Measurements from ENCODE around the gene KERA.
"Not testable (repeated sequence)": the region's sequence is repeated elsewhere in the genome, so short reads cannot be mapped to it uniquely, and the experiment has no call there.

KERA gene, protein sequence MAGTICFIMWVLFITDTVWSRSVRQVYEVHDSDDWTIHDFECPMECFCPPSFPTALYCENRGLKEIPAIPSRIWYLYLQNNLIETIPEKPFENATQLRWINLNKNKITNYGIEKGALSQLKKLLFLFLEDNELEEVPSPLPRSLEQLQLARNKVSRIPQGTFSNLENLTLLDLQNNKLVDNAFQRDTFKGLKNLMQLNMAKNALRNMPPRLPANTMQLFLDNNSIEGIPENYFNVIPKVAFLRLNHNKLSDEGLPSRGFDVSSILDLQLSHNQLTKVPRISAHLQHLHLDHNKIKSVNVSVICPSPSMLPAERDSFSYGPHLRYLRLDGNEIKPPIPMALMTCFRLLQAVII

DNA sequence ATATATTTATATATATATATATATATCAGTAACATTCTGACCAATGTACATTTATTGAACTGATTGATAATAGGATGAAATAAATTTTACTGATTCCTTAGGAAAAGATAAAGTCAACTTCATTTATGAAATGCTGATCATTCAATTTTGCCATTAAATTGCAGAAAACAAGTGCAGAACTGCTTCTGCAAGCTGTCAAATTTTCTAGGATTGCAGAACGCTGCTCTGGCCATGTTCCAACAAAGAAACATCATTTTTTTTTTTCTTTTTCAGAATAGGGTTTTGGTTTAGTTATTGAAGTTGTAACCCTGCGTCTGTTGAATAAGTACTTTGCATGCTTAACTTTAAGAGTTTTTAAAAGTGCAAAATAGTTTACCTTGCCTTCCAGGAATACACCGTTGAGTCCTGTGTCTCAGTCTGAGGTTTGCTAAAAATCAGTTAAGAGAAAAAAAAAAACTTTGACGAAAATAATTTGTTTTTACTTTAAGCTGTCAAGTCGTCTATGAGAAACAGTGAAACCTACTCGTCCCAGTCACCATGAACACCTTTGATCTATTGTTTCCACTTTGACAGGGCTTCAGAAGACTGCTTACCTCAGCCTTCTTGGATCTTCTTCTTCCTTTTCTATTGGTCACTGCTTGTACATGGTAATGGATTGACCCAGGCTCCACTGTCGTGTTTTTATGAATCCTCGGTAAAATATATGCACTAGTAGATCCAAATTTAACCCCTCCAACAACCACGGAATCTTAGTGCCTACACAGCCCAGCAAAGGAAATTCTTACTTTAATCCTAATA is at the start of gene KERA:
Gene KERA, minus strand, starts transcription at position 657 of the 798 bp plus-strand sequence. CDS start 1,743 bp downstream, outside the sequence.
- in situ Hi-C loops (cut with HindIII; ENCODE audit: low sequenced_read_pairs), result no loop called here

DNA sequence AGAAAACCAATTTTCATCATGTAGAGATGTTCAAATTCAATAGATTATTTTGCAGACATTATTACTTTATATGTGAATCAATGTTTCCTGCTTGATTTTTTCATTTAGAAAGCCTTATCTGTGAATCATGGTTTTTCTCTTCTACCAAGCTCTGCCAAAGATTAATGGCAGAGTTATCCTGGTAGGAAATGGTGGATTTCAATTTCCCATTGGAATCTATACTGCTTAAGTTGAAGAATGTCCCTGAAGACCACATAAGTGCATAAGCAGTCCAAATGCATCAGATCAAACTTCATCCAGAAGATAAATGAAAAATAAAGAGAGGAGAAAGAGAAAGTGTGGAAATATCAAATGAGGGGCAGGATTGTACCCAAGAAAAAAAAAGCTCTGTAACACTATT is 48.5 kb upstream of the KERA start:
- in situ Hi-C loops (cut with HindIII; ENCODE audit: low sequenced_read_pairs), result no loop called here

DNA sequence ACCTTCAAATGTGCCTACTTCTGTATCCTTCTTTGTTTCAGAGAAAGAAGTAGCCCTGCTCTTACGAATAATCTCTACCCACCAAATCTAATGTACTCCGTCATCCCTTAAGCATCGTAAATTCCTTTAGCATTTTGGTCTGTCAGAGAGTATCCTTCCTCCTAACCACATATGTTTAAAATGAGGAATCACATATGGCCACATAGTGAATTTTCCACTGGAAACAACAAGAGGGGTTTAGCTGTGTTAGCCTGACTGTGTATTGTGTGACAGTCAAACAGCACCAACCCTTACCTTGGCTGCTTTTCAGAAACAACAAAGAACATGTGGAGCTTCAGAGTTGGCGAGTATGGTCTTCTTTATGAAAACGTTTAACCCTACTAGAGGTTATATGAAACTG is 48.0 kb upstream of the KERA start:
- in situ Hi-C loops (cut with HindIII; ENCODE audit: low sequenced_read_pairs), result no loop called here

GRCh38 chr12:91104812-91105466 is 47.1 kb upstream of the KERA start:
- in situ Hi-C loops (cut with HindIII; ENCODE audit: low sequenced_read_pairs), result loop anchor here (5.0 kb wide), 1 partner anchor 82 kb away; no protein-coding TSS in a partner anchor

DNA sequence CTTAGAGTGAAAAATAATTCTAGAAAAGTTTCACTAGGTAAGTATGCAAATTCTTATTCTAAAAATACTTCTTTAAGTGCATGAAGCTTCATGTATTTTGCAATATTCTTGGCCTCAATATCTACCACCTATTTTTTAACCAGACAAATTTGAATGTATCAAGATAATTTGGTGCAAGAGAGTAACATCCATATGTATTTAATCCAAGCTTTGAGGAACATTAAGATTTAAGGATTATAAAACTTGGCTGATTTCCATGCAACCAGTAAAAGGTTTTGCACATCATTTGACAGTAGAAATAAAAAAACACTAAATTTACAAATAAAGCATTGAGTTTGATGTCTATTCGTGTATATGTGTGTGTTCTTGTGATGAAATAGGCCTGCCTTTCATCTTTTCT is 45.8 kb upstream of the KERA start:
- in situ Hi-C loops (cut with HindIII; ENCODE audit: low sequenced_read_pairs), result loop anchor here (5.0 kb wide), 1 partner anchor 84 kb away; no protein-coding TSS in a partner anchor

DNA sequence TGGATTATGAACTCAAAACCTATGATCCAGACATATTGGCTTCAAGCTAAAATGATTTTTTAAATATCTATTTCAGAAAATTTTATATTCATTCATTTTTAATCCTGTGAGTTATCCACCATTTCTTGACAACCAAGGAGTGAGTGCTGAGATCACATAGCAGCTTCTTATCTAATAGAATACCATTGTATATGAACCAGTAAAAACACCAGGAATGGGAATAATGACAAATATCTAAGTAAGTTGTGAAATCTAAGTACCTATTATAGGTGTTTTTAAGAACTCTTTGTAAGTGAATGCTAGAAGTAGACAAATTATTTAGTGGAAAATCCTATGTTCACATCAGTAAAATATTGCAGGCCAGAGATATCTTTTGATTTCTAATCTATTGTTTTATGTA is 45.3 kb upstream of the KERA start:
- in situ Hi-C loops (cut with HindIII; ENCODE audit: low sequenced_read_pairs), result loop anchor here (5.0 kb wide), 1 partner anchor 84 kb away; no protein-coding TSS in a partner anchor

- in situ Hi-C loops (cut with HindIII; ENCODE audit: low sequenced_read_pairs), result loop anchor here (5.0 kb wide), 1 partner anchor 86 kb away; no protein-coding TSS in a partner anchor
These were observed 43.1 kb upstream of the KERA start for GRCh38 chr12:91100906-91101305.

DNA sequence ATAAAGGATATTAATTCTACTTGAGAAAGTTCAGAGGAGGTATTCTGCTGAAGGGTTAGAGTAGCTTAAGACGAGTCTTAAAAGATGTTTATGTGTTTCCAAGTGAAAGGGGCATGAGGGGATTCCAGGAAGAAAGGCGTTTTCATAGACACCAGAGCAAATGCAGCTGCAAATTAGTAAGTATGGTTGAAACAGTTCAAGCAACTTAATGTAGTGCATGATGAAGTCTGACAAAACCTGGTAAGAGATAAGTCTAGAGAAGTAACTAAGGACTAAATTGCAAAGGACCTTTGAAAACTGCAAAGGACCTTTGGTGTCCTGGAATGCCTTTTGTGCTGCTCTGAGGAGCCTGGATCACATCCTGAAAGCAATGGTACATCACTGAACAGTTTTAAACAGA is 42.0 kb upstream of the KERA start:
- in situ Hi-C loops (cut with HindIII; ENCODE audit: low sequenced_read_pairs), result loop anchor here (5.0 kb wide), 1 partner anchor 87 kb away; no protein-coding TSS in a partner anchor

- in situ Hi-C loops (cut with HindIII; ENCODE audit: low sequenced_read_pairs), result no loop called here
These were observed 41.5 kb upstream of the KERA start for GRCh38 chr12:91099341-91099740.

DNA sequence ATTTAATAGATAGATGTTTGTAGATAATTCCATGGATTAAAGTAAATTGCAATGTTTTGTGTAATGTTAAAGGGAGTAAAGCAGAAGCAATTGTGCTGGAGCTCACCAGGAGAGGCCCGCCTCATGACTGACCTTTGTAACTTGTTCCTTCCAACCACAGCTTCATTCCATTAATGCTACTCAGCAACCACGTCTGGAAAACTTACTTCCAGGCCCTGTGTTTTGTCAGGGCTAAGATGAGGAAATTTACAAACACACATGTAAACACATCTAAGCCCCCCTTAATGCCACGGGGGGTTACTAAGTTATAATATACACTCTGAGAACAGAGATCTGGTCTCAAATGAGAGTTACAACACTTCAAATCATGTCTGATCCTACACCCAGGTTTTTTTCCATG is 41.1 kb upstream of the KERA start:
- in situ Hi-C loops (cut with HindIII; ENCODE audit: low sequenced_read_pairs), result no loop called here

GRCh38 chr12:91098461-91098860 is 40.6 kb upstream of the KERA start:
- in situ Hi-C loops (cut with HindIII; ENCODE audit: low sequenced_read_pairs), result no loop called here

GRCh38 chr12:91094957-91095356 is 37.1 kb upstream of the KERA start:
- in situ Hi-C loops (cut with HindIII; ENCODE audit: low sequenced_read_pairs), result no loop called here

DNA sequence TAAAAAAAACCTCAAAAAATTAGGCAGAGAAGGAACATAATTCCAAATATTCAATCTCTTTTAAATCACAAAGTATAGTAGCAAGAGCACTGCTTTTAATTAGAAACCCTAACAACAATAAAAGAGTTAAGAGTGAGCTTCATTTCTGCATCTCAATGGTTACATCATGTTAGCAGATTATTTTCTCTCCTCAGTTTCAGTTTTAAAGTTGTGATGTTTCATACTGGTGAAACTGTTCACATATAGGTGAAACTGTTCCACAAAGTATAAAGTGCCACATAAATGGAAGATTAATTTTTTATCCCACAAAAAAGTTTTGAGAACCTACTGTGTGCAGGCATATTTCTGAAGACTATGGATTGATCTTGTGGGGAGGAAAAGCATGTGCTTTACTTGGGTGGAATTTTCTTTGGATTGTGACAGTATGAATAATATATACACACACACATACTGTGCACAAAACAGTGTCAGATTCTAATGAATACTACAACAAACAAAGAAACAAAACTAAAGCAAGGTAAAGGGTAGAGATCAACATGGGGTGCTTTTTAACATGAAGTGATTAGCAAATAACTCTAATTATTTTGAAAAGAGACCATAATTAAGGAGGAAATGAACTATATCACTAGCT is 36.3 kb upstream of the KERA start:
- in situ Hi-C loops (cut with HindIII; ENCODE audit: low sequenced_read_pairs), result no loop called here

GRCh38 chr12:91093341-91093740 is 35.5 kb upstream of the KERA start:
- in situ Hi-C loops (cut with HindIII; ENCODE audit: low sequenced_read_pairs), result no loop called here

GRCh38 chr12:91091916-91092715 is 34.3 kb upstream of the KERA start:
- in situ Hi-C loops (cut with HindIII; ENCODE audit: low sequenced_read_pairs), result no loop called here

GRCh38 chr12:91089953-91090352 is 32.1 kb upstream of the KERA start:
- in situ Hi-C loops (cut with HindIII; ENCODE audit: low sequenced_read_pairs), result not testable (repeated sequence)

- in situ Hi-C loops (cut with HindIII; ENCODE audit: low sequenced_read_pairs), result no loop called here
These were observed 22.2 kb upstream of the KERA start for GRCh38 chr12:91080041-91080440.

DNA sequence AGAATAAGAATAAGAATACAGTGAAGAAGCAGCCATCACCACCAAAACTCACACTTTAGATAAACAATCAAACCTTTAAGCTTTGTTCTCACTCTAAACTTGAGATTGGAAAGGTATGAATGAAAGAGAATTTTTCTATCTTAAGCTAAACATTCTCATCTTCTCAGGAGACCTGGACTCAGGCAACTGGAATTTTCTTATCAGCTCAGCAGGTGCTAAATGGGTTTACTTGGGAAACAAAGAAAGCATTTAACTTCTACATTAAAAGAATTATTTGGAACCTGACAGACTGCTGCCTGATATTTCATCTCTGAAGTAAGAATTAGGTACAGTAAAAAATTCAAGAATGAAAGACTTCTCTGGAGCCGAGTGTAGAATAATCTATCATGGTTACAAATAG is 20.7 kb upstream of the KERA start:
- in situ Hi-C loops (cut with HindIII; ENCODE audit: low sequenced_read_pairs), result no loop called here

GRCh38 chr12:91077228-91077954 is 19.6 kb upstream of the KERA start:
- in situ Hi-C loops (cut with HindIII; ENCODE audit: low sequenced_read_pairs), result no loop called here

Data from endothelial cell of hepatic sinusoid (primary cell).